OCI-LY7 (cell line): Measurements from ENCODE around the gene SLC6A19.

ENCODE experiments used
- EZH2phosphoT487 ChIP-seq: fragments of 200-600 bp; sonication (generic); IDR thresholded peaks from 2 replicates; pipeline ENCODE4 v1.6.1; 2018; ENCODE audit warnings: low read depth, borderline replicate concordance, mild to moderate bottlenecking, mixed run types, antibody characterized with exemption, low read length, moderate library complexity, mixed read lengths
- TF ChIP-seq, protein P1 (sequence below): fragments of 200-600 bp; sonication (generic); conservative IDR thresholded peaks from 2 replicates; pipeline ENCODE4 v1.5.1; 2014; ENCODE audit warnings: mild to moderate bottlenecking, antibody characterized with exemption, low read length, moderate library complexity, mixed read lengths

DNA sequence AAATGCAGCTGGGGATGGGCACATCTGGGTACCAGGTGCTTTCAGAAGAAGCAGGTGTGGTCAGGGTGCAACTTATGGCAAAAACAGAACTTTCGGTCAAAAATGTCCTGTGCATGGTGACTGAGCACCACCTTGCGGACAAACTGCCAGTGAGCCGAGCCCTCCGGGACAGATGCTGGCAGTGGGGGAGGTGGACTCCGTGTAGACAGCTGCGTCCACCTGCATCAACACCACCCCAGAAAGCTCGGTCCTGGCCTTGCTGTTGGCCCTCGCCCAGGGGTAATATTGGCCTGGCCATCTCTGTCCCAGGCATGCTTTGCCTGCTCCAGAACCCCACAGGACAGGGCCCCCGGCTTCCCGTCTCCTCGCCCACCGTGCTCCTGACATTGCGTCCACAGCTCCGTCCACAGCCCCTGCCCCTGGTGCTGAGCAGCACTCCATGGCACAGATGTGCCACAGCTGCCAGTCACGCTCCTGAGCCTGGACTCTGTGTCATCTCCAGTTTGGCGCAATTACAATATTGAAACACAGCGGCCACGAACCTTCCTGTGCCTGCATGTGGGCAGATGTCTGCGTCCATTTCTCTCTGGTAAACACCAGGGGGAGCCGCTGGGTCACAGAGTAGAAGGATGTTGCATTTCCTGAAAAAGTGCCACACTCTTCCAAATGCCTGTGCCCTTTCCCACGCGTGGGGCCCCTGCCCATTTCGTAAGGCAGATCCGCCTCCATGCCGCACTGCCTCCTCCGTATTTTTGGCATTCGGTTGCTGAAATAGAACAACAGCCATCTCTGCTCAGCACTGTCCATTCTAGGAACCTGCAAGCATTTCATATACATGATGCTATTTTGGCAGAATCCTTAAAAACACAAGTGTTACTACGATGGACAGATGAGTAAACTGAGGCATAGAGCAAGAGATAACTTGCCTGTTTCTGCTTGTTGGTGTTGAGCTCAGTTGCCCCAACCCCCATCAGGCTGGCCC is 33.4 kb upstream of the SLC6A19 start:
- TF ChIP-seq, protein P1, sequence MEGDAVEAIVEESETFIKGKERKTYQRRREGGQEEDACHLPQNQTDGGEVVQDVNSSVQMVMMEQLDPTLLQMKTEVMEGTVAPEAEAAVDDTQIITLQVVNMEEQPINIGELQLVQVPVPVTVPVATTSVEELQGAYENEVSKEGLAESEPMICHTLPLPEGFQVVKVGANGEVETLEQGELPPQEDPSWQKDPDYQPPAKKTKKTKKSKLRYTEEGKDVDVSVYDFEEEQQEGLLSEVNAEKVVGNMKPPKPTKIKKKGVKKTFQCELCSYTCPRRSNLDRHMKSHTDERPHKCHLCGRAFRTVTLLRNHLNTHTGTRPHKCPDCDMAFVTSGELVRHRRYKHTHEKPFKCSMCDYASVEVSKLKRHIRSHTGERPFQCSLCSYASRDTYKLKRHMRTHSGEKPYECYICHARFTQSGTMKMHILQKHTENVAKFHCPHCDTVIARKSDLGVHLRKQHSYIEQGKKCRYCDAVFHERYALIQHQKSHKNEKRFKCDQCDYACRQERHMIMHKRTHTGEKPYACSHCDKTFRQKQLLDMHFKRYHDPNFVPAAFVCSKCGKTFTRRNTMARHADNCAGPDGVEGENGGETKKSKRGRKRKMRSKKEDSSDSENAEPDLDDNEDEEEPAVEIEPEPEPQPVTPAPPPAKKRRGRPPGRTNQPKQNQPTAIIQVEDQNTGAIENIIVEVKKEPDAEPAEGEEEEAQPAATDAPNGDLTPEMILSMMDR = peak; percentile 84
- TF ChIP-seq EZH2phosphoT487 = no peak
